ENCODE results near the gene FER.
"Not testable (repeated sequence)": the region's sequence is repeated elsewhere in the genome, so short reads cannot be mapped to it uniquely, and the experiment has no call there.

The FER gene

DNA sequence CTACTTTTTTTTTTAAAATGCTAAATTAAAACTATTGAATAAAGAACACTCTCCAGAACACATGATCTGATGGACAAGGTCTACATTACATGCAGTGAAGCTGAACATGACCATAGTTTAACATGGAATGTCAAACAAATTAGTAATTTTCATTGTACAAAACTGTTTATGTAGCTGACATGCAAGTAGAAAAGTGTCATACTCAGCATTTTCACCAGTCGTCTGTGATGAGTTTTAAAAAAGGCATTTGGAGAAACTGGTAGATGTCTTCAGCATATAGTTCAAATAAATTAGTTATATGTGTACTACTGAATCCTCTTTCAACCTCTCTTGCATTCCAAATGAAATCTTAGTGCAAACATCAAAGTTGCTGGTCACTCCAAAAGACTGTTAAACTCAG lies 301.9 kb downstream of the FER start:
- no peak for DNase-seq

DNA sequence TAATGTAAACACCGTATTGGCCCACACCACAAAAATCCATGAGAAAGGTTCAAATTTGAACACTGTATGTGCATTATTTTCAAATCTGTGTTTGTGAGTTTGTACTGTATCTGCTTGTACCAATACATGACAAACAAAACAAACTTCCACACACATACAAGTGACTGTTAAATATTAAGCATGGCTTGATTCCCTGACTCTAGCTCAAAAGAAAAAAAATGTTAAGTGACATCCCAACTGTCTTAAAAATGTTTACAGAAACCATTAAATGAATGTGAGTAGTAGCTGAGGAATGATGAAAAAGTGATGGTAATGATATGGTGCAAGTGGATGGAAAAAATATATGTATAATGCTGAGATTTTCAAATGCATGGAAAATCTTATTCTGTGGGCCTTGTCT lies 302.6 kb downstream of the FER start:
- DNase-seq, result not testable (repeated sequence)

DNA sequence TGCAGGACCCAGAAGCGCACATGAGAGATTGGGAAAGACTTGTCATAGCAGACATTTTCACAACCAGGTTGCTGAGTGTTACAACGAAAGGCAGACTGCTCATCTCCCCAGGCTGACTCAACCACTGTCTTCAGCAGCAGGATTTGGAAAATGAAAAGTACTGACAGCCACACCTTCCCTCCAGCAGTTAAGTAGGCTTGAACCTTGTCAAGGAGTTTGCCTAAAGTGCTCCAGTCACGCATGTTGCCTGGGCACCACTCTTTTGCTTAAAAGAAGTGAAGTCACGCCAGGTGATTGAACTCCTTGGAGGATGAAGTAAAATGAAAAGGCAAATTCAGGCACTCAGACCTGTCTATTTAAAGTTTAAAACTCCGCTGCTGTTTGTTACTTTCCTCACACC lies 304.5 kb downstream of the FER start:
- DNase-seq, result not testable (repeated sequence)

DNA sequence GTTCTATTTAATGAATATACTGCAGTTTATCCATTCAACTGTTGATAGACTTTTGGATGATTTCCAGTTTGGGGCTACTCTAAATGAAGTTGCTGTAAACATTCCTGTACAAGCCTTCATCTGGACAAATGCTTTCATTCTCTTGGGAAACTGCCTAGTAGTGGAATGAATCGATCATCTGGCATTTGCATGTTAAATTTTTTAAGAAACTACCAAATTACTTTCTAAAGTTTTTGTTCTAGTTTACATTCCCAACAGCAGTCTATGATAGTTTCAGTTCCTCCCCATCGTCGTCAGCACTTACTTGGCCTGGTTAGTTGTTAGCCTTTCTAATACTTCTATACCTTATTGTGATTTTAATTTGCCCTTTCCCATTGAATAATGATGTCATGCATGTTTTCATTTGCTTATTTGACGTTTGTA lies 306.3 kb downstream of the FER start:
- no peak for DNase-seq

DNA sequence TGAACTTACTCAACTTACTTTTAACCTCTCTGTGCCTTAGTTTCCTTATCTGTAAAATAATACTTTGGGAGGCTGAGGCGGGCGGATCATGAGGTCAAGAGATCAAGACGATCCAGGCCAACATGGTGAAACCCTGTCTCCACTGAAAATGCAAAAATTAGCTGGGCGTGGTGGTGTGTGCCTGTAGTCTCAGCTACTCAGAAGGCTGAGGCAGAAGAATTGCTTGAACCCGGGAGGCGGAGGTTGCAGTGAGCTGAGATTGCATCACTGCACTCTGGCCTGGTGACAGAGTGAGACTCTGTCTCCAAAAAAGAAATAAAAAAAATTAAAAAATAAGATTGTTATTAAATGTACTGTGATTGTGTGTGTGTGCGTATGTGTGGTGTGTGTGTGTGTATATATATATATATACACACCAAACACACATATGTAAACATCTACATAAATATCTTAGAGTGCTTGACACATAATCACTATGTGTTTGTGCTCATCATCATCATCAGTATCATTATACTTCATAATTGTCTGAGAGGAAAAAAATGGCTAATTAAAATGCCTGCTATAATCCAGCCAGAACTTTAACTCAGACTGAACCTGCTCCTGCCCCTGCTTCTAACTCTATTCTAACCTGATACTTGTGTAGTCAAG lies 312.8 kb downstream of the FER start:
- DNase-seq, result no peak

DNA sequence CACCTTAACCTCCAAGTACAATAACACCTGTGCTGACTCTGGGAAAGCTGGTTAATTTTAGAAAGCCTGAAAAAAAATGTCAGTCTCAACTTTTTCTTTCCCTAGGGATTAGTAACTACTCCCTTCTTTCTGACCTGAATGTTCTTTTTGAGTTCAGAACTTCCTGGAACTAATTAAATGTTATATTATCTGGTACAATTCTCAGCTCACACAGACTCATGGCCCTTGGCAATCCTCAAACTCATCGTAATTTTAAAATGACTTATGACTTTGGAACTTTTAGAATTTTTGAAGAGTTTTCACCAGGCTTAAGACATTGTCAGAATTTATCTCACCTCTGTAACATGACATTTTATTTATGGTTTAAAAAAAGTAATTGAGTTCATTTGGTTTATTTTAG lies 315.0 kb downstream of the FER start:
- no peak for DNase-seq

DNA sequence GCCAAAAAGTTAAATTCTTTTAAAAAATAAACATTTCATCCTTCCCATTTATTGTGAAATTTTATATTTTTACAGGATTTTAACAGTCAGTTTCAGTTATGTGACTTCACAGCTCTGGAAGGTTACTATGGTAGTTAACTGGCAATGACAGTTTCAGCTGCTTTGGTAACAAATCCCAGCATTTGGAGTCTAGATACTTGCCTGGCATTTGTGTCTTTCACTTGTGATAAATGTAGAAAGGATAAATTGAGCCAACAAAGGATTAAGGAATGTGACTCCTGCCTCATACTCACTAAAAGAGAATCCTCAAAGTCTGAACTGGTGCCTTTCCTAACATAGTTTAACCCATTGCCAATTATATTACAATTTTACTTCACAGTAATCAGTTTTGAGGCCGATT lies 315.5 kb downstream of the FER start:
- DNase-seq, result no peak

DNA sequence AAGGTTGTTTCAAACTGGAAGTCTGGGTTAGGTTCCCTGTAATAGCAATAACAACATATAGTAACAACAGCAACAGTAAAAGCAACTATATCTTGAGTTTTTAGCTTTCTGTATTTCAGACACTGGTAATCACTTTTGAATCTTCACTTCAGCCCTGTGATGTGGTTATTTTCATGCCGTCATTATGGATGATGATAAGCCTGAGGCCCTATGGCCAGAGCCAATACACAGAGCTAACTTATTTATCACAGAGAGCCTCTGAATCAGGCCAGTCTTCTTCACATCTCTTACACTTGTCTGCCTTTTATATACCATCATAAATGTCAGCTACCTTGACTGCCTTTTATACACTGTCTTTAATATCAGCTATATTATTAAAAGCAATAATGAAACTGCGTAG lies 329.0 kb downstream of the FER start:
- DNase-seq, result no peak

DNA sequence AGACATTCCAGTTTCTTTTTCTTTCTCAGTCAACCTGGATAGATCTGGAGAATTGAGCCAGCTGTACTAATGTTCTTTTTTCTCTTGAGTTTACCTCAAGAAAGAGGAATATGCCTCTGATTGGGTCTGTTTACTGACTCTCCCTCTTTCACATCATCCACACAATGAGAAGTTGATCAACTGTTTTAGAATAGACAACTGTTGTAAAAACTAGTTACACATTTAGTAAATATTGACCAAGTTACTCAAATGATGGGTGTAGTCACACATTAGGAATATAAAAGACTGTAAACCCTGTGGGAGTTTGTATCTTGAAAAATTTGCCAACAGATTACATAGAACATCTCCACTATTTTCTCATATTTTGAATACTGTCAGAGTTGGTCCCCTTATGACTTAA lies 330.8 kb downstream of the FER start:
- no peak for DNase-seq

DNA sequence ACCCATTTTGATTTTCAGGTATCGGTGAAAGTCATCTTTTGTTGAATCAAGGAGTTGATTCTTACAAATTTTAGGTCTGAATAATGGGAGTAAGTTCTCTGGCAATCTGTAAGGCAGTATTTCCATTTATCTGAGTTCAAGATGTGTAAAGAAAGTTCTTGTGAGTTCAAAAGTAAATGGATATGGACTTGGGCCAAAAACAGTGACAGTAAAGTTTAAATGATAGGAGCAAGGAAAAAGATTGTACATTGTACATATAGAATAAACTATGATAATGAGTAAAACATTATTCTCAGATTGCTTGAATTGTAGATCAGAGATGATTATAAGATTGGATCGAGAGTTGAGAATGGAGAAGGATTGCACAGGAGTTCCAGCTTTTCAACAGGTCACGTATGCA lies 332.8 kb downstream of the FER start:
- DNase-seq, result no peak

DNA sequence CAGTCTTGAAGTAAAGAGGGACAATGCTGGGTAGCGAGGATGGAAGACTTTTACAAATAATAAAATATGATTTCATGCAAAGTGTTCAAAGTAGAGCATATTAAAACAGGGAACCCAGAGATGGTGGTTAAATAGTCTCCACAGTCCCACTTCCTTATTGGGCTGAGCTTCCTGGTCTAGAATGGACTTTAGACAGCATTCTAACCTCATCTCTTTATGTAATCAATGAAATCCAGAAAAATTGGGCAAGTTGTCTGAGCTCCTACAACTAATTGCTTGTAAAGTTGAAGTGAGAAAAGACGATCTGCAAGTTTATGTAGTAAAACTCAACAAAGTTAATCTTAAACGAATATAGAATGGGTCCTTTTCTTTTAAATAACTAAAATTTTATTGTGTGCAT lies 333.2 kb downstream of the FER start:
- DNase-seq, result no peak

DNA sequence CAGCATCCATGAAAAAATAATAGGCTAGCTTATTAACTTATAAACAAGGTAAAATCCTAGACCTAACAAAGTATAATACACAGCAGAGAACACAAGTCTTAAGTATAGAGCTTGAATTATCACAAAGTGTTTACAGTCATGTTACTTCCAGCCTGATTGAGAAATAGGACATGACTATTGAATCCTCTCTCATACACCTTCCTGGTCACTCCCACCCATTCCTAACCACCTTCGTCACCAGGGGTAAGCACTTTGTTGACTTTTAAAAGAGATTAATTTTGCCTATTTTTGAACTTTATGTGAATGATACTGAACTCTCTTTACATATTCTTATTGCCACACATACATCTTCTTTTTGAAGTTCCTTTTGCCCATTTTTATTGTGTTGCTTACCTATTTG lies 336.2 kb downstream of the FER start:
- DNase-seq, result no peak

DNA sequence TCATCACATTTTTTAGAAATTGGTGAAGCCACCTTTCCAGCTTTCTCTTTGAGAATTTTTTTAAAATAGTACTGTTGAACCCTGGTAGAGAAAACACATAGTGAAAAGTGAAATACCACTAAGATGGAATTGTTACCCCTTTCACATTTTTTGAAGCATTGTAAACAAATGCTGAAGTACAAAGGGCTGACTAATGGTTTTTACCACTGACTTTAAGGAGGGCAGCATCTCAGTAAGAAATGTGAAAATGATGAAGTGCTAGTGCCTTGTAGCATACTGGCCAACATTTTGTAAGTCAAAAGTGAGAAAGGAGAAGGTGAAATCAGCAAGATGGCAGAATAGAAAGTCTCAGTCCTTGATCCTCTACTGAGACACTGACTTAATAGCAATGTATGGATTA lies 341.5 kb downstream of the FER start:
- no peak for DNase-seq

DNA sequence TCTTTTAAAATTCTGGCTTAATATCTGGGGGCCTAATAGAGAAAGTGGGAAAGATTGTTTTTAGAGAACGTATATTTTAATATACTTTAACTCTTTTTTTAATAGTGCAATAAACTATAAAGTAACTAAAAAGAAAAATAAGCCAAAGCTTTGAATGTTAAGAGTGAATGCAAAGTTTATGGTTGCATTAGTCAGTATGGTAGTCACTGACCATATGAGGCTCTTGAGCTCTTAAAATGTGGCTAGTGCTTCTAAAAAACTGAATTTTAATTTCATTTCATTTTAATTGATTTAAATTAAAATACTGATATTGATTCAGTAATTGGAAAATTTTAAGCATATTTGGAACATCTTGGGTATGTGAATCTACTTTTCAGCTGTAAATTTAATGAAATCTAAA lies 351.4 kb downstream of the FER start:
- DNase-seq, result no peak

DNA sequence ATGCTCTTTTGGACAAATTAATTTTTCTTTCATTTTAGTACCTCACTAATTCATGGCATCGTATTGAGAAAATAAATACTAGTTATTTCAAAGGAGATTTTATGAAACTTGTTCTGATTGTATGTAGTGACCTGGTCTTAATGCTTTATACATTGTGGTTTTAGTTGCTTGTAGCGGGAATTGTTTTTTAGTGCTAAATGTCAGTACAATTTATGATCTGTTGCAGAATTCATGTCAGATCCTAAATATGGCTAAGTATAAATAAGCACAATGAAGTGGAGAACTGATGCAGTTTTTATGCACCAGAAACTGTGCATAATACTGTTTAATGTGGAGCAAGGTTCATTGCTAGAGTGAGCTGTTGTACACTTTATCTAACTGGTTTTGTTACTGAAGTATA lies 353.3 kb downstream of the FER start:
- no peak for DNase-seq

DNA sequence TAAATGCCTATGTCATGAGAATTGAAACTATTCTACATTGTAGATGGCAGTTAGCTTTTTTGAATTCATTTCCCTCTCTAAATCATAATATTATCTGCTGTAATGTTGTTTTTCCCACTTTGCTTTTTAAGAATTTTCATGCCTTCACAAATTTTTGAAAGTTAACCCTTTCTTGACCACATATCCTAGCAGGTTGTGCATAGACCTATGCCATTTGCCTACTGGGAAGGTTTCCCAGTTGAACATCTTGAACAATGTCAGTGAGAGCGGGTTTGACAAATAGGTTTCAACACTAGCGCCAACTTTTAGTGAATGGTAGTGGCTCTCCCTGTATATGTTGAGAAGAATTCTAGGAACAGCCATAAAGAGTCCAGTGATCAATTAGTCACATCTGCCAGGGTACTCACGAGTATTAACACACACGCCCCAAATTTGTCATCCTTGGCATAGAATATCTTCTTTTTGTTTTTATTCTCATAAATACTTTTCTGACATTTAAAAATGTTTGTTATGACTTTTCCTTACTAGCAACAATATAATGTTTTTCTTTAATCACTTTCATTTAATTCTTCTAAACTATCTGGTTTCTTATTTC lies 354.5 kb downstream of the FER start:
- DNase-seq, result no peak

DNA sequence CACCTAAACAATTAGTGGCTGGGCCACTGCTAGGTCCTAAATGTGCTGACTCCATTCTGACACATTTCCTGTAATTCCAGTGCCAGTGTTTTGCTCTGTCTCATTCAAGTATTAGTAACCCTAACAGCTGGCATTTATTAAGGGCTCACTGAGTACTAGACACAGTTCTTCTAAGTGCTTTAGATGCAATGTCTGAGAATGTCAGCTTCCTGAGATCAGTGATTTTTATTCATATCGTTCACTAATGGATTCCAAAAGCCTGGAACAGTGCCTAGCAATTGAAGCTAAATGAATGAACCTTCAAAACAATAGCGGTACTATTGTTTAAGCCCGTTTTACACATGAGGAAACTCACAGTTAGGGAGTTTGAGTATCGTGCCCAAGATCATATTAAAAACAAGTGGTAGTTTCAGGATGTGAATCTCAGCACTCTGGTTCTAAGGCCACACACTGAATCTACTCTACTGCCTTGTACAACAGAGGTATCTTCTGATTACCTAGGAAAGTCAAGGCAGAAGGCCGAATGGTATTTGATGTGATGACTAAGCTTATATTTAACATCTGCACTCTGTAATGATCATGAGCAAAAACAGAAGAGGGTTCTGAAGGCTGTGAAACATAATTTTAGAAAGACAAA lies 358.1 kb downstream of the FER start:
- no peak for DNase-seq

DNA sequence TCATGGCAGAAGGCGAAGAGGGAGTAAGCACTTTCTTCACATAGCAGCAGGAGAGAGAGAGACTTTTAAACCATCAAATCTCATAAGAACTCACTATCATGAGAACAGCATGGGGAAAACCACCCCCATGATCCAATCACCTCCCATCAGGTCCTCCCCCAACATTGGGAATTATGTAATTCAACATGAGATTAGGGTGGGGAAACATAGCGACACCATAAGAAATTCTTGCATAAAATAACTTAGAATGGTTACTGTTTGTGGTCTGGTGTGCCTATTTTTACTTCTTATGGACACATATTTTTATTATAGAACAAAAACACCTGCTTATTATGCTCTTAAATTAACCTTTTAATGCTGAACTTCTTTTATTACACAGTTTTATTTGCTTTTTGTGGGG lies 364.0 kb downstream of the FER start:
- no peak for DNase-seq

DNA sequence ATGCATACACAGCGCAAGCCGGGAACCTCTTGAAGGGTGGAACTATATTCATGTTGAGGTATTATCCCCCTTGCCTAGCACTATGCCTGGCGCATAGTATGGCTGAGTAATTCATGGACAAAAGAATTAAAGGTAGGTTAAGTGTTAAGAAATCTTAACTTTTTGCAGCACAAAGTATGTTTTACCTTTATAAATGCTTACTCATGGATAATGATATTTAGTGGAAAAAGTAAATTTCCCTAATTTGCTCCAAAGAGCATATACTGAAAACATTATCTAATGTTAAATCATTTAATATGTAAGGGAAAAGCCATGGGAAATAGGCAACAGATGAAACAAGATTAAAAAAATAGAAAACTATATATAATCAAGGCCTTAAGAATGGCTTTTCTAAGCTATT lies 365.9 kb downstream of the FER start:
- no peak for DNase-seq

DNA sequence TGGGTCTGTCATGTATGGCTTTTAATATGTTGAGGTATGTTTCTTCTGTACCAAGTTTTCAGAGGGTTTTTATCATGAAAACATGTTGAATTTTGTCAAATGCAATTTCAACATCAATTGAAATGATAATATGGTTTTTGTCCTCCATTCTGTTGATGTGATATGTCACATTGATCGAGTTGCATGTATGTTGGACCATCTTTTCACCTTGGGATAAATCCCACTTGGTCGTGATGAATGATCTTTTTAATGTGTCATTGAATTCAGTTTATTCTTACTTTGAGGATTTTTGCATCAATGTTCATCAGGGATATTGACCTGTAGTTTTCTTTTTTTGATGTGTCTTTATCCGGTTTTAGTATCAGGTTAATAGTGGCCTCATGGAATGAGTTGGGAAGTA lies 373.5 kb downstream of the FER start:
- DNase-seq, result no peak

DNA sequence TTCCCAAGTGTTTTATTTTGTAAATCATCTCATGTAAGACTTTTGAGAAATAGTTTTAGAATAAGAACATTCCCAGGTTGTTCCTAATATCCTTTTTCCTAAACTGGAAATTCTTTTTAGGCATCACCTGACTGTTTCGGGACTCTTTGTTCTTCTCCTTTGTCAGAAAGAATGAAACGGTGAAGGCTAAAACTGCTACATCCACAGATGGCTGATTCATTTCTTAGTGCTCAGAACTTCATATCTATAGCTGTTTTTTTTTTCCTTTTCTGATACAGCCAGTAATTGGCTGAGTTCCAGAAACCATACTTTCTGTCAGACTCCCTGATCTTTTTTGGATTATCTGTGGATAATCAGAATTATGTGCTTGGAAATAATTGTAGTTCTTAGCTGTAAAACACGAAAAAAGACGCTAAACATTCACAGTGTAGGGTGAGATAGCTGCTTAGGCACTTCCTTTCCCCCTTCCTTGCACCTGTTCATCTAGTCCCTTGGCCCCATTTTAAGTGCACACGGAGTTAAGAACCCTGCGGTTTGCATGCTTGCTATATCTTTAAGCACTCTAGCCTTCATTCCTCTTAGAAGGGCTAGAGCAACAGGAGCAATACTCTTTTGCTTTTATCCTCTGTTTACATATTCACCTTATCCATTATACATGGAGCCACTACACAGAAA lies 378.2 kb downstream of the FER start:
- no peak for DNase-seq

DNA sequence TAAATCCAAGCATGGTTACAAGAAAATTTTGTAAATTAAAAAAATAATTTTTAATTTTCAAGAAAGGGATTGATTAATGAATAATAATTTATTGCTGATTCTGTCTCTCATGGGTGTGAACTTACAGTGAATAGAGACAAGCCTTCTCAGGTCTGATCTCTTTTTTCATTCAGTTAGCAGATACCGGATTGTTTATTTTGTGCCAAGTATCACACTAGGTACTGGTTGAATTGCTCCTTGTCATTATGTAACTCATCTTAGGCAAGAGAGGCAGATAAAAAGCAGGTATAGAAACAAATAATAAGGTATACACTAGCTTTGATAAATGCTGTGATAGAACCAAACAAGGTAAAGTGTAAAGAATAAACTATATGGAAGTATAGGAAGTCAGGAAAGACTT lies 378.8 kb downstream of the FER start:
- DNase-seq, result no peak

DNA sequence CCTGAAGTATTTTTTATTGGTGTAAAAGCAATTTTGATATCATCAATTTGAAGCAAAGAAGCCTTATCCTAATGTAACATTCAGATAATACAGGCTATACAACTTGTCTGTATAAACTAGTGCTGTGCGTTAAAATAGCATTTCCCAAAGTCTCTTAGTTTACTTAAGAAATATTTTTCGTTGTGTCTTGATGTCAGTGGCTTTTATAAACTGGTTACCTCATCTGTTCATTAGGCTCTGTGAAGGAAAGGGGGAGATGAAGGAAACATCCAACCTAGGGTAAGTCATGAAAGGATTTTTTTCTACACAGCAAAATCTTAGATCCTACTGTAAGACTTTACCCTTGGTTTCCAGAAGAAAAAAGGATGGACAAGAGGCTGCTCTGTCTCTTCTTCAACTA lies 389.2 kb downstream of the FER start:
- no peak for DNase-seq
